PC-9 (cell line): ENCODE results near the gene ETS1.

Source experiments
- EZH2 ChIP-seq: fragments of 200-600 bp; sonication (generic); IDR thresholded peaks from 2 replicates; pipeline ENCODE4 v1.8.0; 2017; ENCODE audit warnings: antibody characterized with exemption, low read depth
- TF ChIP-seq, protein P1 (sequence below): fragments of 200-600 bp; sonication (generic); conservative IDR thresholded peaks from 2 replicates; pipeline ENCODE4 v1.6.1; 2017; ENCODE audit warnings: mixed run types, antibody characterized with exemption, mild to moderate bottlenecking, moderate library complexity

DNA sequence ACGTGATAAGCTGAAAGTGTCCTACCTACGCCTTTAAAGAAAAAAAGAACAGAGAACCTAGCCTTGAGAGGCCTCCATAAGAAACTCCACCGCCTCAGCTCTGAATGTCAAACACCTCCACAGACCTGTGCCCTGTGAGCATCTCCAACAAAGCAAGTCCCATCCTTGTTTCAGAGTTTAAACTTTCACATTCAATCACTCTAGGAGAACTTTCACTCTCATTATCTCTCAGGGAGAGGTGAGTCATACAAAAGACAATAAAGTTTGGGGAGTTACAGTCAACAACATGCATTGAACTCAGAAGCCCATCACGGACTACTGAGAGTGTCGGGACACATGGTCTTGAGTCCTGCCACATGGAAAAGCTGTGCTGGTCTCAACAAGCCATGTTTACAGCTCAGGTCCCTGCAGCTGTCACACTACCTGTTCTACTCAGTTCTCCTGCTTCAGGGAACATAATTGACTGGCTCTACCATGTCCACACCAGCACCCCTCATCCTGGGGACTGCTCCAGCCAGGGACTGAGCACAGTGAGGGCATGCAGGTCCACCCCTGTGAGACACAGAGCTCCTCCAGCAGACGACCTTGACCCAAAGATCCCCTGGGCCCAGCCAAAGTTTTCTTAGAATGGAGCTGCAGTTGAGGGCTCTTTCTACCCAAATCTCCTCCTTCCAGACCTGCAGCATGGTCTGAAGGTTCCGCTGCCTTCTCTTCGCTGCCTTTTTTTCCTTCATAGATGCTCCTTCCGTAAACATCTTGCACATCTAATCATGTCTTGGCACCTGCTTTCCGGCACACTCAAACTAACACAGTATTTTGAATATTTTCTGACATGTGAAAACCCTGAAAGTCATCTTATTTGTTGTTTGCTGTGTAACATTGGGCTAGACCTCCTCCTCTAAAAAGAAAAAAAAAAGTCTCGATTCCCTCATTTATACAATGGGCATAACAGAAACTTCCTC is 114.9 kb downstream of the ETS1 start:
- TF ChIP-seq, protein P1, sequence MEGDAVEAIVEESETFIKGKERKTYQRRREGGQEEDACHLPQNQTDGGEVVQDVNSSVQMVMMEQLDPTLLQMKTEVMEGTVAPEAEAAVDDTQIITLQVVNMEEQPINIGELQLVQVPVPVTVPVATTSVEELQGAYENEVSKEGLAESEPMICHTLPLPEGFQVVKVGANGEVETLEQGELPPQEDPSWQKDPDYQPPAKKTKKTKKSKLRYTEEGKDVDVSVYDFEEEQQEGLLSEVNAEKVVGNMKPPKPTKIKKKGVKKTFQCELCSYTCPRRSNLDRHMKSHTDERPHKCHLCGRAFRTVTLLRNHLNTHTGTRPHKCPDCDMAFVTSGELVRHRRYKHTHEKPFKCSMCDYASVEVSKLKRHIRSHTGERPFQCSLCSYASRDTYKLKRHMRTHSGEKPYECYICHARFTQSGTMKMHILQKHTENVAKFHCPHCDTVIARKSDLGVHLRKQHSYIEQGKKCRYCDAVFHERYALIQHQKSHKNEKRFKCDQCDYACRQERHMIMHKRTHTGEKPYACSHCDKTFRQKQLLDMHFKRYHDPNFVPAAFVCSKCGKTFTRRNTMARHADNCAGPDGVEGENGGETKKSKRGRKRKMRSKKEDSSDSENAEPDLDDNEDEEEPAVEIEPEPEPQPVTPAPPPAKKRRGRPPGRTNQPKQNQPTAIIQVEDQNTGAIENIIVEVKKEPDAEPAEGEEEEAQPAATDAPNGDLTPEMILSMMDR, result no peak
- TF ChIP-seq EZH2, result no peak
